ENCODE data around the gene MCM8.

DNA sequence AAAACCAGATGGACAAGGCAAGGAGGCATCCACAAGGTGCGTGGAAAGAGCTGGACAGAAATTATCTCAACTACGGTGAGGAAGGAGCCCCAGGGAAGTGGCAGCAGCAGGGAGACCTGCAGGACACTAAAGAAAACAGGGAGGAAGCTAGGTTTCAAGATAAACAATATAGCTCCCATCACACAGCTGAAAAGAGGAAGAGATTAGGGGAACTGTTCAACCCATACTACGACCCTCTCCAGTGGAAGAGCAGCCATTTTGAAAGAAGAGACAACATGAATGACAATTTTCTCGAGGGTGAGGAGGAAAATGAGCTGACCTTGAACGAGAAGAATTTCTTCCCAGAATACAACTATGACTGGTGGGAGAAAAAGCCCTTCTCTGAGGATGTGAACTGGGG, 27.0 kb upstream of the MCM8 start:
- TF ChIP-seq CTCF (IDR thresholded peaks at IDR 0.05), result no peak
- TF ChIP-seq POLR2A (IDR thresholded peaks at IDR 0.05), result no peak

All from vagina (tissue), 2 donors.